A549 (cell line): ENCODE results near the gene FADS1. TPM values are rescaled to one million over a fixed set of nuclear protein-coding genes. Genes with fewer than 3 reads are reported as not detected.

ENCODE experiments used
- ATAC-seq, 2 experiments: fragments of 200-7000 bp in 1 of 2; fragments of >200 bp in 1 of 2; cut with Nextera tagmentation in 1 of 2; cut with Tn5 transposase in 1 of 2; 3 replicates each; pipeline versions ENCODE4 v1.8.0 to v1.9.1; 2018 to 2020; ENCODE audit warnings: mild to moderate bottlenecking in 1 of 2, moderate library complexity in 1 of 2
- CTCF ChIA-PET: fragments of 300-600 bp; sonication (Branson Sonifier 250); formaldehyde crosslinking; extraction: SDS; loops from one replicate; lab custom pipeline; 2021; ENCODE audit warnings: antibody characterized with exemption, inconsistent platforms; lab: Yijun Ruan, JAX
- POLR2A ChIA-PET: fragments of 350-600 bp; formaldehyde crosslinking; extraction: SDS; loops from one replicate; lab custom pipeline; 2021; ENCODE audit warnings: antibody characterized with exemption, inconsistent platforms; lab: Yijun Ruan, JAX
- DNase-seq, 2 experiments: peaks; one replicate each; pipeline versions ENCODE4 v3.0.0 to v3.0.0-alpha.2; 2011 to 2016; ENCODE audit warnings: low read depth in 1 of 2, low spot score in 1 of 2
- FAIRE-seq: peaks from 2 replicates; lab custom pipeline; 2011; peaks lifted over from hg19 to GRCh38; lab: Jason Lieb, UNC
- H3K27ac ChIP-seq, 2 experiments: fragments of >200 bp; sonication (Bioruptor Twin); formaldehyde crosslinking; 3 replicates each; pipeline ENCODE4 v1.5.1; 2016 to 2017
- H3K4me1 ChIP-seq: fragments of >200 bp; sonication (Bioruptor Twin); formaldehyde crosslinking; 3 replicates; pipeline ENCODE4 v1.6.1; 2016
- H3K4me2 ChIP-seq: fragments of >200 bp; sonication (Bioruptor Twin); formaldehyde crosslinking; 3 replicates; pipeline ENCODE4 v1.6.1; 2016
- H3K4me3 ChIP-seq: fragments of >200 bp; sonication (Bioruptor Twin); formaldehyde crosslinking; 3 replicates; pipeline ENCODE4 v1.5.1; 2016
- H3K9me3 ChIP-seq: fragments of >200 bp; sonication (Bioruptor Twin); formaldehyde crosslinking; 3 replicates; pipeline ENCODE4 v1.6.1; 2016
- BHLHE40 ChIP-seq: IDR thresholded peaks from 2 replicates; pipeline ENCODE4 v1.6.1; 2012; ENCODE audit warnings: low read depth, low read length, inconsistent platforms
- CBX2 ChIP-seq: fragments of 200-600 bp; sonication (generic); IDR thresholded peaks from 2 replicates; pipeline ENCODE4 v1.6.1; 2016; ENCODE audit warnings: low read depth, mild to moderate bottlenecking, borderline replicate concordance
- EHMT2 ChIP-seq: fragments of 200-600 bp; sonication (generic); IDR thresholded peaks from 2 replicates; pipeline ENCODE4 v1.6.1; 2016; ENCODE audit warnings: antibody characterized with exemption, low read depth, mild to moderate bottlenecking, moderate library complexity
- ESRRA ChIP-seq: fragments of 150-350 bp; IDR thresholded peaks from 2 replicates; pipeline ENCODE4 v1.6.1; 2014; ENCODE audit warnings: mild to moderate bottlenecking, low read length, borderline replicate concordance
- FOXS1 ChIP-seq: fragments of 250-450 bp; sonication (Bioruptor Pico); IDR thresholded peaks from 2 replicates; pipeline ENCODE4 v1.5.0; 2020; ENCODE audit warnings: mild to moderate bottlenecking, moderate library complexity
- HOXB13 ChIP-seq: fragments of 250-450 bp; sonication (Bioruptor Pico); IDR thresholded peaks from 2 replicates; pipeline ENCODE4 v1.5.0; 2020; ENCODE audit warnings: low read depth, mild to moderate bottlenecking, moderate library complexity
- JUN ChIP-seq, 2 experiments: fragments of >200 bp; sonication (Bioruptor Twin); formaldehyde crosslinking; IDR thresholded peaks; 2 replicates in 1 of 2; 3 replicates in 1 of 2; pipeline ENCODE4 v1.6.1; 2016 to 2017
- JUNB ChIP-seq: fragments of >200 bp; sonication (Bioruptor Twin); formaldehyde crosslinking; IDR thresholded peaks from 2 replicates; pipeline ENCODE4 v1.6.1; 2016
- MAZ ChIP-seq: fragments of 150-350 bp; IDR thresholded peaks from 2 replicates; pipeline ENCODE4 v1.6.1; 2014; ENCODE audit warnings: antibody characterized with exemption, low read depth, low read length, borderline replicate concordance
- MYC ChIP-seq: IDR thresholded peaks from 2 replicates; pipeline ENCODE4 v1.6.1; 2012; ENCODE audit warnings: mild to moderate bottlenecking, inconsistent platforms, low read length, improper control_type of control experiment, borderline replicate concordance
- NPAS2 ChIP-seq: fragments of 250-450 bp; sonication (Bioruptor Pico); IDR thresholded peaks from 2 replicates; pipeline ENCODE4 v1.8.0; 2022; ENCODE audit warnings: mild to moderate bottlenecking, moderate library complexity, borderline replicate concordance
- NR3C1 ChIP-seq: fragments of >200 bp; sonication (Bioruptor Twin); formaldehyde crosslinking; IDR thresholded peaks from 3 replicates; pipeline ENCODE4 v1.6.1; 2017
- POLR2A ChIP-seq: IDR thresholded peaks from 2 replicates; pipeline ENCODE4 v1.6.1; 2012; ENCODE audit warnings: mild to moderate bottlenecking, low read length
- POLR2AphosphoS2 ChIP-seq: conservative IDR thresholded peaks from 2 replicates; pipeline ENCODE4 v1.6.1; 2012; ENCODE audit warnings: low read length, improper control_type of control experiment, inconsistent platforms
- RAD21 ChIP-seq, 2 experiments: fragments of >200 bp in 1 of 2; sonication (Bioruptor Twin) in 1 of 2; formaldehyde crosslinking in 1 of 2; IDR thresholded peaks in 1 of 2; conservative IDR thresholded peaks in 1 of 2; 2 replicates in 1 of 2; 3 replicates in 1 of 2; pipeline ENCODE4 v1.6.1; 2012 to 2018; ENCODE audit warnings: inconsistent platforms in 1 of 2
- SMC3 ChIP-seq: fragments of >200 bp; sonication (Bioruptor Twin); formaldehyde crosslinking; IDR thresholded peaks from 3 replicates; pipeline ENCODE4 v1.6.1; 2018; ENCODE audit warnings: inconsistent platforms
- ZC3H11A ChIP-seq: fragments of 450-650 bp; IDR thresholded peaks from 2 replicates; pipeline ENCODE4 v1.6.1; 2014; ENCODE audit warnings: antibody characterized with exemption, mild to moderate bottlenecking
- ZSCAN20 ChIP-seq: fragments of 250-450 bp; sonication (Bioruptor Pico); IDR thresholded peaks from 2 replicates; pipeline ENCODE4 v1.8.0; 2022; ENCODE audit warnings: mild to moderate bottlenecking, moderate library complexity
- WGBS: methylation state at CpG from one replicate; pipeline ENCODE4 v1.1.6; 2017; ENCODE audit errors: missing lambda C conversion rate; 5-methylcytosine and 5-hydroxymethylcytosine counted together
- polyA plus RNA-seq, 4 experiments: library from polyadenylated mRNA; depleted of rRNA in 3 of 4; stranded (reverse); fragments of >200 nt; fragmentation: RNase III in 1 of 4; extraction: RNeasy Plus Mini Kit Qiagen cat#74134 plus additional on column Dnase treatment in 1 of 4; gene quantifications; 2 replicates in 3 of 4; 3 replicates in 1 of 4; pipeline ENCODE4 v1.2.3, GENCODE V29; 2011 to 2017
- TF ChIP-seq, protein P1 (sequence below): fragments of 250-450 bp; sonication (Bioruptor Pico); IDR thresholded peaks from 2 replicates; pipeline ENCODE4 v1.5.0; 2021; ENCODE audit warnings: mild to moderate bottlenecking, moderate library complexity, borderline replicate concordance
- TF ChIP-seq, protein P2 (sequence below): IDR thresholded peaks from 2 replicates; pipeline ENCODE4 v1.6.1; 2012
- TF ChIP-seq, protein P3 (sequence below): fragments of 250-450 bp; sonication (Bioruptor Pico); IDR thresholded peaks from 2 replicates; pipeline ENCODE4 v1.5.0; 2020; ENCODE audit warnings: low read depth, mild to moderate bottlenecking, moderate library complexity
- TF ChIP-seq, protein P4 (sequence below): fragments of 450-650 bp; IDR thresholded peaks from 2 replicates; pipeline ENCODE4 v1.6.1; 2014; ENCODE audit warnings: antibody characterized with exemption
- TF ChIP-seq, protein P5 (sequence below): fragments of >200 bp; sonication (Bioruptor Twin); formaldehyde crosslinking; IDR thresholded peaks from 3 replicates; pipeline ENCODE4 v1.5.1; 2016
- TF ChIP-seq, protein P6 (sequence below): IDR thresholded peaks from 2 replicates; pipeline ENCODE4 v1.6.1; 2012

Gene FADS1
- polyA plus RNA-seq, 2 of the 4 experiments (the other 2 are of a cell fraction), result 163 to 205 TPM

DNA sequence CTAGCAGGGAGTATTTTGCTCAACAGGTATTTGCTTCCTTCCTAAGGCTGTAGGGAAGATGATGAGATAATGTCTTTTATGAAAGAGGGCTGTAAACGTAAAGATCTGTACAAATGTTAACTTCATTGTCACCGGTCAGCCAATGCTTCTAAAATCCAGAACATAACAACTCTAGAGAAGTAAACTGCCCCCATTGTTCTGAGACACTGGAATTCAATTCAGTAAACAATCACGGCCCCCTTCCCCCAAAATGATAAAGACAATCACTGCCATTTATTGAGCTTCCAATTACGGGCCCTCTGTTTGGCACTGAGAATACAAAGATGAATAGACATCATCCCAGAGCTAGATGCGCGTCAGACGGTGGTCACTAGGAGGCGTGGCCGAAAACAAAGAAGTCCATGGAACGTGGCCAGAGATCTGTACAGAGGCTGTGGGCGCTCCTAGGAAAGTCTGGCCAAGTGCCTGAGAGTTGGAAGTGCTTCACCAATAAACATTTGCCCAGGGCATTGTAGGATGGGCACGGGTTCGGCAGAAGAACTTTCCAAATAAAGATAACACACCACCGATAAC lies 25.0 kb downstream of the FADS1 start:
- peak overlapping the region; percentile 92 to 100 for H3K27ac ChIP-seq
- peak; percentile 68; the same call in 1 of the 2 replicates for TF ChIP-seq MYC
- TF ChIP-seq POLR2A, result peak; percentile 8; the same call in 1 of the 2 replicates
- TF ChIP-seq MAZ, result no peak
- no peak for TF ChIP-seq CBX2
- 9% methylated on average over 14 of the region's 14 CpGs for WGBS
- DNase-seq (peak; percentile 80 to 82), ATAC-seq (peak; percentile 58 to 61), FAIRE-seq (no peak)
- H3K4me1 ChIP-seq, result peaks cover 22% of the 10 kb centered on the region; the same call in 1 of the 3 replicates
- ChIA-PET POLR2A (interaction anchor here (0.6 to 2.5 kb wide), 4 partner anchors 9 to 312 kb away, joined by 3 to 17 read pairs (median 5); no protein-coding TSS in a partner anchor), CTCF (interaction anchor here (0.6 to 10.3 kb wide), 11 partner anchors 9 to 290 kb away, joined by 3 to 147 read pairs (median 5); partner anchors contain the start of genes FADS1 and MYRF)
- no peaks in the 10 kb centered on the region for H3K9me3 ChIP-seq
- peak overlapping the region; percentile 76 for H3K4me2 ChIP-seq
- H3K4me3 ChIP-seq, result peak overlapping the region; percentile 56

DNA sequence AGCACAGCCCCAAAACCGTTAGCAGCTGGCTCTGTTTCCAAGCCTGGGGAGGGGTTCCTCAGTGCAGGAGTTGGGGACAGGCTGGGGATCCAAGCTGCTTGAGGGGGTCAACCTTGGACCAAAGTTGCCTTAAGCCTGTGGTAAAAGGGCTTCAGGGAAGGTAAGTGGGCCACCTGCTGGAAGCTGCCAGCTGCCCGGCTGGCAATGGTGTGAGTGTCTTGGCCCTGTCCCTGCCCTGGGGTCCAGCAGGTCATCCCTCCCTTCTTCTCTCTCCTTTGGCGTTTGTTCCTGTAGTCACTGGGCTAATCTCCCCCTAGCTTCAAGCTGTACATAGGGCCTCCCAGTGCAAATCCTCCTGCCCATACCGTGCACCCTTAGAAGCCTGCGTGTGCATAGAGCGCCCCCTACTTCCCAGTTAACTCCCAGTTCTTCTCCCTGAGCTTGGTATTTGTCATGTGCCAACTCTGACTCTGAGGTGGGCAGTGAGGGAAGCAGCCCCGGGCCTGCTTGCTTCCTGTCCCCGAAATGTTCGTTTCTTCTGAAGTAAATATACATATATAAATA lies 28.8 kb downstream of the FADS1 start:
- WGBS, result 20% methylated on average over 8 of the region's 9 CpGs

More for the DNA sequence above, 28.8 kb downstream of the FADS1 start:
- no peak for FAIRE-seq
- no peaks in the 10 kb centered on the region for H3K9me3 ChIP-seq
- peak; percentile 84 to 85 for DNase-seq
- ChIA-PET POLR2A (no interaction called here), CTCF (interaction anchor here (0.6 to 10.3 kb wide), 34 partner anchors 8 to 384 kb away, joined by 3 to 147 read pairs (median 4); no protein-coding TSS in a partner anchor)
- peaks cover 6% of the 10 kb centered on the region; the same call in 1 of the 3 replicates for H3K4me1 ChIP-seq
- H3K4me3 ChIP-seq, result no peak overlapping the region
- TF ChIP-seq FOXS1 (CRISPR knock-in tag) (no peak), ZSCAN20 (CRISPR knock-in tag) (no peak), JUN (IDR thresholded peaks at IDR 0.05) (no peak), BHLHE40 (no peak), NPAS2 (CRISPR knock-in tag) (no peak), MYC (no peak), ESRRA (no peak), NR3C1 (no peak), JUNB (no peak), EHMT2 (no peak), RAD21 (conservative IDR thresholded peaks at IDR 0.05 in 1 of 2, IDR thresholded peaks at IDR 0.05 in 1 of 2) (peak; percentile 68 to 73), HOXB13 (no peak), POLR2AphosphoS2 (0 out of 2 replicates have a peak, but pooled peaks have one; percentile 36), SMC3 (peak; percentile 47), ZC3H11A (0 out of 2 replicates have a peak, but pooled peaks have one; percentile 6)
- TF ChIP-seq, protein P1, sequence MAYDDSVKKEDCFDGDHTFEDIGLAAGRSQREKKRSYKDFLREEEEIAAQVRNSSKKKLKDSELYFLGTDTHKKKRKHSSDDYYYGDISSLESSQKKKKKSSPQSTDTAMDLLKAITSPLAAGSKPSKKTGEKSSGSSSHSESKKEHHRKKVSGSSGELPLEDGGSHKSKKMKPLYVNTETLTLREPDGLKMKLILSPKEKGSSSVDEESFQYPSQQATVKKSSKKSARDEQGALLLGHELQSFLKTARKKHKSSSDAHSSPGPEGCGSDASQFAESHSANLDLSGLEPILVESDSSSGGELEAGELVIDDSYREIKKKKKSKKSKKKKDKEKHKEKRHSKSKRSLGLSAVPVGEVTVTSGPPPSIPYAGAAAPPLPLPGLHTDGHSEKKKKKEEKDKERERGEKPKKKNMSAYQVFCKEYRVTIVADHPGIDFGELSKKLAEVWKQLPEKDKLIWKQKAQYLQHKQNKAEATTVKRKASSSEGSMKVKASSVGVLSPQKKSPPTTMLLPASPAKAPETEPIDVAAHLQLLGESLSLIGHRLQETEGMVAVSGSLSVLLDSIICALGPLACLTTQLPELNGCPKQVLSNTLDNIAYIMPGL (CRISPR knock-in tag), result no peak
- TF ChIP-seq, protein P2, sequence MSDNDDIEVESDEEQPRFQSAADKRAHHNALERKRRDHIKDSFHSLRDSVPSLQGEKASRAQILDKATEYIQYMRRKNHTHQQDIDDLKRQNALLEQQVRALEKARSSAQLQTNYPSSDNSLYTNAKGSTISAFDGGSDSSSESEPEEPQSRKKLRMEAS, result no peak
- TF ChIP-seq, protein P3, sequence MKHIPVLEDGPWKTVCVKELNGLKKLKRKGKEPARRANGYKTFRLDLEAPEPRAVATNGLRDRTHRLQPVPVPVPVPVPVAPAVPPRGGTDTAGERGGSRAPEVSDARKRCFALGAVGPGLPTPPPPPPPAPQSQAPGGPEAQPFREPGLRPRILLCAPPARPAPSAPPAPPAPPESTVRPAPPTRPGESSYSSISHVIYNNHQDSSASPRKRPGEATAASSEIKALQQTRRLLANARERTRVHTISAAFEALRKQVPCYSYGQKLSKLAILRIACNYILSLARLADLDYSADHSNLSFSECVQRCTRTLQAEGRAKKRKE (CRISPR knock-in tag), result no peak
- TF ChIP-seq, protein P4, sequence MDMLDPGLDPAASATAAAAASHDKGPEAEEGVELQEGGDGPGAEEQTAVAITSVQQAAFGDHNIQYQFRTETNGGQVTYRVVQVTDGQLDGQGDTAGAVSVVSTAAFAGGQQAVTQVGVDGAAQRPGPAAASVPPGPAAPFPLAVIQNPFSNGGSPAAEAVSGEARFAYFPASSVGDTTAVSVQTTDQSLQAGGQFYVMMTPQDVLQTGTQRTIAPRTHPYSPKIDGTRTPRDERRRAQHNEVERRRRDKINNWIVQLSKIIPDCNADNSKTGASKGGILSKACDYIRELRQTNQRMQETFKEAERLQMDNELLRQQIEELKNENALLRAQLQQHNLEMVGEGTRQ, result no peak
- TF ChIP-seq, protein P5, sequence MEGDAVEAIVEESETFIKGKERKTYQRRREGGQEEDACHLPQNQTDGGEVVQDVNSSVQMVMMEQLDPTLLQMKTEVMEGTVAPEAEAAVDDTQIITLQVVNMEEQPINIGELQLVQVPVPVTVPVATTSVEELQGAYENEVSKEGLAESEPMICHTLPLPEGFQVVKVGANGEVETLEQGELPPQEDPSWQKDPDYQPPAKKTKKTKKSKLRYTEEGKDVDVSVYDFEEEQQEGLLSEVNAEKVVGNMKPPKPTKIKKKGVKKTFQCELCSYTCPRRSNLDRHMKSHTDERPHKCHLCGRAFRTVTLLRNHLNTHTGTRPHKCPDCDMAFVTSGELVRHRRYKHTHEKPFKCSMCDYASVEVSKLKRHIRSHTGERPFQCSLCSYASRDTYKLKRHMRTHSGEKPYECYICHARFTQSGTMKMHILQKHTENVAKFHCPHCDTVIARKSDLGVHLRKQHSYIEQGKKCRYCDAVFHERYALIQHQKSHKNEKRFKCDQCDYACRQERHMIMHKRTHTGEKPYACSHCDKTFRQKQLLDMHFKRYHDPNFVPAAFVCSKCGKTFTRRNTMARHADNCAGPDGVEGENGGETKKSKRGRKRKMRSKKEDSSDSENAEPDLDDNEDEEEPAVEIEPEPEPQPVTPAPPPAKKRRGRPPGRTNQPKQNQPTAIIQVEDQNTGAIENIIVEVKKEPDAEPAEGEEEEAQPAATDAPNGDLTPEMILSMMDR, result peak; percentile 91
- TF ChIP-seq, protein P6, sequence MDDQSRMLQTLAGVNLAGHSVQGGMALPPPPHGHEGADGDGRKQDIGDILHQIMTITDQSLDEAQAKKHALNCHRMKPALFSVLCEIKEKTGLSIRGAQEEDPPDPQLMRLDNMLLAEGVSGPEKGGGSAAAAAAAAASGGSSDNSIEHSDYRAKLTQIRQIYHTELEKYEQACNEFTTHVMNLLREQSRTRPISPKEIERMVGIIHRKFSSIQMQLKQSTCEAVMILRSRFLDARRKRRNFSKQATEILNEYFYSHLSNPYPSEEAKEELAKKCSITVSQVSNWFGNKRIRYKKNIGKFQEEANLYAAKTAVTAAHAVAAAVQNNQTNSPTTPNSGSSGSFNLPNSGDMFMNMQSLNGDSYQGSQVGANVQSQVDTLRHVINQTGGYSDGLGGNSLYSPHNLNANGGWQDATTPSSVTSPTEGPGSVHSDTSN, result no peak
- peak; percentile 21 to 64; a peak in 3 of 6 replicates for ATAC-seq
- no peak overlapping the region for H3K27ac ChIP-seq
- H3K4me2 ChIP-seq, result no peak overlapping the region
